HG02943 (cell line): ENCODE results near the gene CEMIP2.
"Not testable (repeated sequence)": the region's sequence is repeated elsewhere in the genome, so short reads cannot be mapped to it uniquely, and the experiment has no call there.

ENCODE experiments used
- ATAC-seq: cut with Tn5 transposase; IDR thresholded peaks from one replicate; pipeline ENCODE4 v1.9.1; 2021; ENCODE audit warnings: mild to moderate bottlenecking, low read depth, moderate library complexity; ENCODE audit not compliant: unreplicated experiment

The CEMIP2 gene, protein sequence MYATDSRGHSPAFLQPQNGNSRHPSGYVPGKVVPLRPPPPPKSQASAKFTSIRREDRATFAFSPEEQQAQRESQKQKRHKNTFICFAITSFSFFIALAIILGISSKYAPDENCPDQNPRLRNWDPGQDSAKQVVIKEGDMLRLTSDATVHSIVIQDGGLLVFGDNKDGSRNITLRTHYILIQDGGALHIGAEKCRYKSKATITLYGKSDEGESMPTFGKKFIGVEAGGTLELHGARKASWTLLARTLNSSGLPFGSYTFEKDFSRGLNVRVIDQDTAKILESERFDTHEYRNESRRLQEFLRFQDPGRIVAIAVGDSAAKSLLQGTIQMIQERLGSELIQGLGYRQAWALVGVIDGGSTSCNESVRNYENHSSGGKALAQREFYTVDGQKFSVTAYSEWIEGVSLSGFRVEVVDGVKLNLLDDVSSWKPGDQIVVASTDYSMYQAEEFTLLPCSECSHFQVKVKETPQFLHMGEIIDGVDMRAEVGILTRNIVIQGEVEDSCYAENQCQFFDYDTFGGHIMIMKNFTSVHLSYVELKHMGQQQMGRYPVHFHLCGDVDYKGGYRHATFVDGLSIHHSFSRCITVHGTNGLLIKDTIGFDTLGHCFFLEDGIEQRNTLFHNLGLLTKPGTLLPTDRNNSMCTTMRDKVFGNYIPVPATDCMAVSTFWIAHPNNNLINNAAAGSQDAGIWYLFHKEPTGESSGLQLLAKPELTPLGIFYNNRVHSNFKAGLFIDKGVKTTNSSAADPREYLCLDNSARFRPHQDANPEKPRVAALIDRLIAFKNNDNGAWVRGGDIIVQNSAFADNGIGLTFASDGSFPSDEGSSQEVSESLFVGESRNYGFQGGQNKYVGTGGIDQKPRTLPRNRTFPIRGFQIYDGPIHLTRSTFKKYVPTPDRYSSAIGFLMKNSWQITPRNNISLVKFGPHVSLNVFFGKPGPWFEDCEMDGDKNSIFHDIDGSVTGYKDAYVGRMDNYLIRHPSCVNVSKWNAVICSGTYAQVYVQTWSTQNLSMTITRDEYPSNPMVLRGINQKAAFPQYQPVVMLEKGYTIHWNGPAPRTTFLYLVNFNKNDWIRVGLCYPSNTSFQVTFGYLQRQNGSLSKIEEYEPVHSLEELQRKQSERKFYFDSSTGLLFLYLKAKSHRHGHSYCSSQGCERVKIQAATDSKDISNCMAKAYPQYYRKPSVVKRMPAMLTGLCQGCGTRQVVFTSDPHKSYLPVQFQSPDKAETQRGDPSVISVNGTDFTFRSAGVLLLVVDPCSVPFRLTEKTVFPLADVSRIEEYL (N-terminal part only)

DNA sequence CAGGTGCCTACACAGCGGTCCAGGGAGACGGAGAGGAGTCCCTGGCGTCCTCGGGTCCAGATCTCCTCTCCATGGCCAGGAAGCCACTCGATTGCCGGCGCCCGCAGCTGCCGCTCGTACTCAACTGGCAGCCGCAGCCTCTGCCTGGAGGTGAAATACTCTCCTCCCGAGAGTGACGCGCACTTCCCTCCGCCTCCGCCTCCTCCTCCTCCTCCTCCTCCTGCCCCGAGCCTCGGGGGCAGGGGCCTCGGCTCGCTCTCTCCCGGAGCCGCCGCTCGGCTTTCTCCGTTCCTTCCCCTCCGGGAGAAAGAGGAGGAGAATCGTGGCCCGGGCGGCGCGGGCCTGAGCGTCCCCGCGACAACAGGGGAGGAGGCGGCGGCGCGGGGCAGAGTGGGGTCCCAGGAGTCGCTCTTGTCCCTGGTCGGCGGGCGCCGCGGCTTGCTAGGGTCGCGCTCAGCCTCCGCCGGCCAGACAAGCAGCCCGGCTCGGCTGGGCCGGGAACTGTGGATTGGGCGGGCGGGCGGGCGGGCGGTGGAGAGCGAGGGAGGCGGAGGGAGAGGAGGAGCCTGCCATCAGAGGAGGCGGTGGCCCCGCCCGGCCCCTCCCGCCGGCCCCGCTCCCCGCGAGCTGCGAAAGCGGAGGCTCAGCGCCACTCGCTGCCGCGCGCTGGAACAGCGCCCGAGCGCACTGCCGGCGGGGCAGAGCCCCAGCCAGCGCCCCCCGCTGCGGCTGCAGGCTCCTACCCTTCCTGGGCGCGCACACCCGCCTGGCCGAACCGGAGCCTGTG is at the start of gene CEMIP2:
TSS of gene CEMIP2 (minus strand) at position 126 of the 787 bp plus-strand sequence. CDS start 18,140 bp downstream, outside the sequence.
- ATAC-seq, result peak; percentile 64

DNA sequence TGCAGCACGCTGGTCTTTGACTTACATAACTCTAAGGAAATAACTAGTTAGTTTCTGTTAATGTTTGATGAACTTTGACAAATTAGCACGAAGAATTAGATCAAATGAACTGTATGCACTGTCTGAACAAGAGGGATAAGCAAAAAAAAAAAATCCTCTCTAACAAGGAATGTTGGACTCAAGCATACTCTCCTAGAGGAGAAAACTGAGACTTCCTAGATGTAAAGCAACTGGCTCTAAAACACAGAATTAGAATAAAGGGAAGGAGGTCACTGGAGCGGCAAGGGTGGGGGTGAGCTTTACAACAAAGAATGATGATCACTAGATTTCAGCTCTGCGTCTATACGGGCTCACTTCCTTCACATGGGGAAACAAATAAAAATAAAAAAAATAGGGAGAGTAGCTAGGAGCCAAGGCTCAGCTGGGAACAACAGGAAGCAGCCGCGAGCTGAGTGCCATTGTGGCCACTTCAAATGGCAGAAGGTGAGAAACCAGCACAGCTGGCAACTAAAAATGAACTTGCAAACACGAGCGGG is 48.7 kb upstream of the CEMIP2 start:
- no peak for ATAC-seq

DNA sequence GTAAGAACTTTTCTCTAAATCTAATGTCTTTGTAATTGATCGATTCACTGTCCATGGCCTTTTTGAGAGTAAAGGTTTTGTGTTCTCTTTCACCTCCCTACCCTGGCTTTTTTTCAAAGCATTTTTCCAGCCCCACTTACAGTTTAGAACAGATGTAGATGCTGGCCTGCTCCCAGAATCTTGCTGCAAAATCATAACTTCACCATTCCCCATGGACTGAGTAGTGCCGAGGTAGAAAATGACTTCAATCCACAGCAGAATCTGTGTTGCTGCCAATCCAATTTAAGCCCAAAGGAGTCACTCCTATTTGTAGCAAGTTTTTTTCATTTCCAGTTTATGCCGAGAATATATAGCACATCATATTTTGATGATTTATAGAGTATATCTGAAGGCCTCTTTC is 46.5 kb upstream of the CEMIP2 start:
- no peak for ATAC-seq

DNA sequence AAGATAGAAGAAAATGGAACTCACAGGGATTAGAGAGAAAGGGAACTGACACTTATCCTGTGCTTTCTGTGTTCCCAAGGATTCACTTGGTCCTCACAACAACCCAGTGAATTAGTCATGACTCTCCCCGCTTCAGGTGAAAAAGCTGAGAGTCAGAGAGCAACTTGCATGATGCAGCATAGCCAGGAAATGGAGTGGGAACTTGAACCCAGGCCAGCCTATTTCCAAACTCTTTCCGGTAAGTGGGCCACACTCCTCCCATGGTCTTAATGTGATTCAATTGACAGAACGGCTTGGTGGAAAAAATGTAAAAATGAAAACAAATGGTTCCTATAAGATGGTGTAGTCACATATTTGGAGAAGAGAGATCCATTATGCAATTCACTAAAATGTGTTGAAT is 45.9 kb upstream of the CEMIP2 start:
- ATAC-seq, result no peak

DNA sequence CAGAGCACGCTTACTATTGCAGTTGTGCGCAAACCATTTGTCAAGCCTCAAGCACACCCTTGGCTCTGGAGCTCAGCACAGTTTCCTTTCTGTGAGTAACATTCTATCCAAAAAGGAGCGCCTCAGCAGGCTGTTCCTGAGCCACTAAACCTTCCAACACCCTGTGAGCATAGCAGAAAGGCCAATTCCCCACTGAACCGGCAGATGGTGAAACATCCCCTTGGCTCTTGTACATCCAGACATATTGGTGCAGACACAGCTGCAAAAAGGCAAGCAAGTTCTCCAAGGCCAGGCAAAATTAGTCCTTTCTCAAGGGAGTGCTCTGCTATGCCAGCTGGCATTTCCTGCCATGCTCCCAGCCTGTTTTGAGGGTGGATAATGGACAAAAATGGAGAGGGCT is 44.1 kb upstream of the CEMIP2 start:
- no peak for ATAC-seq

DNA sequence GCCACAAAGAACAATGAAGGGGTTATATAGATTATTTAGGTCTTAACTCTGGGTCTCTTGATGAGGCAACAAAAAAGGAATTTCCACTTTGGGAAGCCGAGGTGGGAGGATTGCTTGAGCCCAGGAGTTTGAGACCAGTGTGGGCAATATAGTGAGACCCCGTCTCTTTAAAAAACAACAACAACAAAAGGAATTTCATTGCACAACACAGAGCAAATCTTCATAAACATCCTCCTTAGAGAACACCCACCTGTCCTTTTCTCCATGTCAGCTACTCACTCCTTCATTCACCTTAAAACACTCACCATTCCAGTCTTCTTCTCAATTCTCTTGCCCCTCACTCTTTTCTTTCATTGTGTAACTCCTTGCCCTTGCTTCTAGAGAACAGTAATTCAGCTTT is 39.8 kb upstream of the CEMIP2 start:
- no peak for ATAC-seq

DNA sequence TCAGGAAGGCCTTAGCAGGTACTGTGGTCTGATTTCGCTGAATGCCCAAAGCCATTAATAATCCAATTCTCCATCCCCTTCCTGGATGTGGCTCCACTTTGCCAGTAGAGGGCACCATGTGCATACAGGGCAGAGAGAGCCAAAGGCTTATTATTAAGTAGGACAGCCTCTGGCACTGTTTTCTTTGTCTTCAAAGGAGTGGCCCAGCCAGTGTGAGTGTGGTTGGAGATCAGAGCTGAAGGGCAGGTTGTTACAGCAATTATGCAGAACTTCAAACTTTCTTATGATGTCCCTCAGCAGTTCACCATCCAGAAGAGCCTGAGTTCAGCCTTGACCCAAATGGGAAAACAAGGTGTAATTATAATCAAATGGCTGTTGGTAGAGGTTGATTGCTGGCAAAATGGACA is 38.6 kb upstream of the CEMIP2 start:
- peak; percentile 90 for ATAC-seq

DNA sequence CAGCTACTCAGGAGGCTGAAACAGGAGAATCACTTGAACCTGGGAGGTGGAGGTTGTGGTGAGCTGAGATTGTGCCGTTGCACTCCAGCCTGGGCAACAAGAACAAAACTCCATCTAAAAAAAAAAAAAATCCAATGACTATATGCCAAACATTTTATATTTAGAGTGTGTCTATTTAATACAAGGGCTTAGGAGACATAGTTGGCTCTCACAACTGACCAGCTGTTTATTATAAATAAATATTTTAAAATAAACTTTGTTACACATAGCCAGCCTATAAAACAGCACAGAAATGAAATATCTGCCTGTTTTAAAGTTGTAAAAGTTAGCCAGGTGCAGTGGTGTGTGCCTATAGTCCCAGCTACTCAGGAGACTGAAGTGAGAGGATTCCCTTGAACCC is 36.8 kb upstream of the CEMIP2 start:
- not testable (repeated sequence) for ATAC-seq

DNA sequence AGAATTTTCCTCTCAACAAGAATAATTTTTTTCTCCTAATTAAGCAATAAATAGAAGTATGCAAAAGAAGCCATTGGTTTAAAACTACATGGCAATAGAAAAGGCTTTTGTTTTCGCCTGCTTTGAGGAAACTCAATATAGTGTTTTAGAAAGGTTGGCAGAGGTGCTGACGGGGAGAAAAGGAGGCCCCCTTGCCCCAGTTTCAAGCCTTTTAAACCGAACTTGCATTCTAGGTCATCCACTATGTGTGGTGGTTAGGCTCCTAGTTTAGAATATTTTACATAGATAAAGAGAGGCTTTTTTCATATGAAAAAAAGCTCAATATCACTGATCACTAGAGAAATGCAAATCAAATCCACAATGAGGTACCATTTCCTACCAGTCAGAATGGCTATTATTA is 33.5 kb upstream of the CEMIP2 start:
- ATAC-seq, result no peak

DNA sequence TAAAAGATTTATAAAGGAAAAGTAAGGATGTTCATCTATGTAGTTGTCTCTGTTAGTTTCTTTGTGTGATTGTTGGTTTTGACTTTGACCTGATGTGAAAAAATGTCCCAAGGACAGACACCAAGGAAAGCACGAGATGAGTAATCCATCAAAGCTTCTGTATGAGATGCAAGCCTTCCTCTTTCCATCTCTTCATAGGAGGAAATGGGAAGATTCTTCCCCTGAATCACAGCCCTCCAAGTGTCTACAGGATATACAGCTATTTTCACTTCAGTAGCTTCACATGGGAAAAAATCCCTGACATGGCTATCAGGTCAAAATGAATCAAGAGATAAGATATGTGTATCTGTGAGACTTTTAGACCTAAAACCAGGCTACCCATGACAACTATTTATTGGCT is 29.0 kb upstream of the CEMIP2 start:
- ATAC-seq, result no peak

DNA sequence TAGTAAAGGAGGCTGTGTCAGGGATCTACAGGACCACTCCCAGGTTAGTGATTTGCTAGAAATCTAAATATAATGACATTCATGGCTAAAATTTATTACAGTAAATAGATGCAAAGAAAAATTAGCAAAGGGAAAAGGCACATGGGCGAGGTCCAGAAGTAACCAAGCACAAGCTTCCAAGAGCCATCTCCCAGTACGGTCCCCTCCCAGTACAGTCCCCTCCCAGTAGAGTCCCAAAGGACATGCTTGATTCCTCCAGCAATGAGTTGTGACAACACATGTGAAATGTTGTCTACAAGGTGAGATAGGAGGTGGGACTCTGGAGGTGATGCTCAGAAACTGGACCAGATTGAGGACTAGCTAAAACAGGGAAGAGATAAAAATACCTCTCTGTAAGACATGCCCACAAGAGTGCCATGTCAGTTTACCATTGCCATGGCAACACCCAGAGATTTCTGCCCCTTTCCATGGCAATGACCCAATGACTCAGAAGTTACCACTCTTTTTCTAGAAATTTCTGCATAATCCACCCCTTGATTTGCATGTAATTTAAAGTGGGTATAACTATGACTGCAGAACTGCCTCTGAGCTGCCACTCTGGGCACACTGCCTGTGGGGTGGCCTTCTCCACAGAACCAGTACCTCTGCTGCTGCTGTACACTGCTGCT is 27.9 kb upstream of the CEMIP2 start:
- ATAC-seq, result no peak

DNA sequence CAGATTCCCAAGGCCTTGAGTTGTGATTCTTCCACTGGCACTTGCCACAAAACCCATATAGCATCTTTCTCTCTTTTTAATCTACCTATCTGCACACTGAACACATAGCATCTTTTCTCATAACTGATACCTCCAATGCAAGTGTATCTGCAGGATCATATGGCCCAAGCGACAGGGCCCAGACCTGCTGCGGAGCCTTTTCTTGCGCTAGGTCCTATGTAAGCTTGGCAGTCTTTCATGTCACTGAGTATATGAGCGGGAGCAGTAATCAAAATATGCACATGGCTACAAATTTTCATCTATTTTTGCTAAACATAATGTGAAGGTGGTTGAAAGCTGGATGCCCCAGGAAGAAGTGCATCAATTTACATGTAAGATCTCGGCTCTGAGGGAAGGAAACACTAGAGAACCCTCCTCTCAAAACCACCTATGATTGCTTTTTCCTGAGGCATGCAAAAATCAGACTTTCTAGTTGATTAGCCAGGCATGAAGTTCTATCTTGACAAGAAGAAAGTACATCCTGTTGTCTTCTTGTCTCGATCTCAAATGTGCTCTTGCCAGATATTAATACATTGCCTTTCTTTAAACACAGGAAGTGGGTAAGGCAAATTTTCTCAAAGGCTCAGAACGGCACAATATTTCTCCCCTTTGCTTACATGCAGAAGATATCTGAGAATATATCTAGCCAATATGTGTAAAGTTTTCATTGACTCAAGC is 26.9 kb upstream of the CEMIP2 start:
- peak; percentile 85 for ATAC-seq

DNA sequence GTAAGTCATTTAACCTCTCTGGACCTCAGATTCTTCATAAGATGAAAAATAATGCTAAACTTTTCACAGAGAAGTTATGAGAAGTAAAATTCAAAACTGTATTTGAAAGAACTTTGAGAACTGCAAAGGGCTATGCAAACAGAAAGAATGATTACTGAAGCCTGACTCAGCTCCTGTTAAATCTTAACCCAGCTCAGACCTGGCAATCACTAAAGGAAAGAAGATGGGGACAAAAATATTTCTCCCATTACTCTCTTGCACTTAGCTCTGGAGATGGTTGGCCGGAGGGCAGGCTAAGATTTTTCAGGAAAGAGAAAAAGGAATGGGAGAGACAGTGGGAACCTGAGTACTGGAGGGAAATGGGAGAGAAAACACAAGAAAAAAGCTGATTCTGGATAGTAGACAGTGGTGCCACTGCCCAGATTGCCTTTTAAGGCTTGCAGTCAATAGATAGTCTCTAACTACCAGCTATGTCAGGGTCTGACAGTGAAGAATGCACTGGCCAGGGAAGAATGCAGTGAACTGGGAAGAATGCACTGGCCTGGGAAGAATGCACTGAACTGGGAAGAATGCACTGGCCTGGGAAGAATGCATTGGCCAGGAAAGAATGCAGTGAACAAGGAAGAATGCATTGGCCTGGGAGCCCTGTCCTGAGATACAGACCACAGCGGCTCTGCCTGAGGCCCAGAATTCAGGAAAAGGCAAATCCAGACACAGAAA is 25.2 kb upstream of the CEMIP2 start:
- ATAC-seq, result peak; percentile 41

DNA sequence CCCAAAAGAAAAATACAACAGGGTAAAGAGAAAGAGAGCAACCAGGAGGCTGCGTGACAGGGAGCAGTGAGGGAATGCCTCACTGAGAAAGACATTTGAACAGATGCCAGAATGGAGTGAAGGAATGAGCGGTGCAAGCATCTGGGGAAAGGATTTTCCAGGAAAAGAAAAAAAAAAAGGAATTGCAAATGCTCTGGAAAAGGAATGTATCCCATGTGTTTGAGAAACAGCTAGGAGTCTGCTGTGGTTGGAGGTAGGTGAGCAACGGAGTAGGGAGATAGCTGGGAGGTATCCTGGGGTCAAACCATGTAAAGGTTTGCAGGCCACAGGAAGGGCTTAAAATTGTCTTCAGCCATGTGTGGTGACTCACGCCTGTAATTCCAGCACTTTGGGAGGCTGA is 23.6 kb upstream of the CEMIP2 start:
- no peak for ATAC-seq

DNA sequence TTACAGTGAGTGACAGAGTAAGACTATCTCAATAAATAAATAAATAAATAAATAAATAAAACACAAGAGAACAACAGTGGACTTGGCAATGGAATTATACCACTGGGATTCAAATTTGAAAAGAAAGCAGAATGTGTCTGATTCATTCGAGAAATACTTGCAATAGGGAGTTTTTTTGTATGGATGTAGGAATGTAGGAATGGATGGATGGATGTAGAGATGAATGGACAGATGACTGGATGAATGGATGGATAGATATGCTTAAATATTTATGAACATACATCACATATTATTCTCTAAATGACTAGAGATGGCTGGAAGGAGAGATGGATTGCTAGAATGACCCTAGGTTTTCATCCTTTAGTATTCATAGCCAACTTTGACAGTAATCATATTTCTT is 22.0 kb upstream of the CEMIP2 start:
- ATAC-seq, result no peak

DNA sequence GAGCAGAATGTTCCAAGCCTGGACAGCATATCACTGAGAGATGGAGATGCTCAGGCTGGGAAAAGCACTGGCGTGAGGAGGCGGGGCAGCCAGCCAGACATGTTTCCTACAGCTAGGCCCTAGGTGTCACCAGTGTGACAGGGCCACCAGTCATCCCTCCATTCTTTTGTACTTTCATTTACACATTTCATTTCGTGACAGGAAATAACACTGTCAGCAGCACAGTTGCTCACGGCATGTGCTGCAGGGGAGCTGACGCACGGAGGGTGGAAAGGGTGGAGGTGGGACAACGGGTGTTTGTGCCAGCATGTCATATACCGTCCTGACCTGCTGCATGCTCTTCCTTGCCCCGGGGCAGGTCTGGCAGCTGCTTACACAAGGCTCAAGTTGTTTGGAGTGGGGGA is 14.8 kb upstream of the CEMIP2 start:
- peak; percentile 89 for ATAC-seq

DNA sequence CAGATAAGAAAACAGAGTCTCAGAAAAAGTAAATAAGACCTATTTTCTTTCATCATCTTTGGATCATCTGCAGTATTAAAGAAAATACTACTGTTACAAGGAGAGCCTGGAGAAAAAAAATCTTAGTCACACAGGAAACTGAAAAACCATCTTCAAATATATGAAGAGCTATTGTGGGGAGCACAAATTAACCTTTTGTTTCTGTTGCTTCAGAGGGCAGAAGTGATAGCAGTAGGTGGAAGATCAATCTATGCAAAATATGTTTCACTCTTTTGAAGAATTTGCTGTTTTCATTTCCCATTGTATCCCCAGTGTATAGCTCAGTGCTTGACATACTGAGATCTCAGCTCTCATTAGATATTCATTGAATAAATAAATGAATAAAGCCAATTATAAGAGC is 13.1 kb upstream of the CEMIP2 start:
- peak; percentile 58 for ATAC-seq

DNA sequence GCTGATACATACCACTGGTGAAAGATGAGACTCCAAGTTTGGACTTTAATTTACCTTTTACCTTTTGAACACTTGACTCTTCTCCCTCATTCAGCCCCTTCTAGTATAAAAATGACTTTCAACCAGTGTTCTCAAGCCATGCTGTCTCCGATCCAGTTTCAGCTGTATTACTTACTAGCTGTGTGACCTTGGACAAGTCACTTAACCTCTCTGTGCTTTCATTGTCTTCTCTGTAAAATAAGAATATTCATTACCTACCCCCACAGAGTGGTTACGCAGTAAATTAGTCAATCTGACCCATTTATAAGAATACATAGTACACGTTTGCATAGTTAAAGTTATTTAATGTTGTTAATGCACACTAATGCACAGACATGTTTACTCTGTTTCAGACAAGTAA is 12.6 kb upstream of the CEMIP2 start:
- no peak for ATAC-seq
